Measurements from ENCODE around the gene C1QTNF3. TPM values are rescaled to one million over a fixed set of nuclear protein-coding genes. Genes with fewer than 3 reads are reported as not detected.
"Not testable (repeated sequence)": the region's sequence is repeated elsewhere in the genome, so short reads cannot be mapped to it uniquely, and the experiment has no call there.

C1QTNF3 gene
- total RNA-seq, 1 donor = 3.6 TPM

DNA sequence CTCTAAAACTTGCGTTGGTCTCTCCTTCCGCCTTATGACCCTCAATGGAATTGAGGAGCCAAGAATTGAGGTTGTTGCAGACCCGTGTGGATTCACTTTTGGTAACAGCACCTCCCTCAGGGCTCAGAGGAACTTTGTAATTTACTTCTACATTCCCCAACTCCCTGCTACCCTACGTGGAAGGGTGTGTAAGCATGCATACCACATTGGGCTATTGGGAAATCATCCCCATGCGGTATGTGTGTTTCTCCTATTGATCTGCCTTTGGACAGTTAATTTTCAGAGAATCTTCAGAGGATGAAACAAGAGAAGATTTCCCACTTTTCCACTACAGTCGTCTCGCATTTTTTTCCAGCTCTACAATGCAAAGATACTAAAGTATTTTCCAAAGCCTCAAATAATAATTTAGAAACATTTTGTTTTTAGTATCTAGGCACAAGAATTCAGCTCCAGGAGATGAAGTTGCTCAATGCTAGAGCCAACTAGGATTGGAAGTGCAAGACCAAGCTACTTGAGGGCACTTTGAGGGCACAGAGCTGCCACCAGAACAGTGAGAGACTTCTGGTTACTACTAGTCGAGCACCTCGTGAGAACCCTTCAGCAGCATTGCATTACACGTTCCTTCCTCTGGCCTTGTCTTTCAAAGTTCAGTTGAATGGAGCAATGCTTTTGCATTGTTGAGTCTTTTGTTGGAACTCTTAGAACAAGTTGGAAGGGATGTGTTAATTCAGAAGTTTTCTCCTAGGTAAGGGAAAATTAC is 3.4 kb downstream of the C1QTNF3 start:
- Histone ChIP-seq H3K27me3 (ENCODE audit: insufficient read depth, low read length) (no peaks in the 10 kb centered on the region), H3K4me1 (ENCODE audit: insufficient read depth, low read length) (peaks cover 17% of the 10 kb centered on the region), H3K9me3 (ENCODE audit: low read depth, low read length) (no peaks in the 10 kb centered on the region), H3K4me3 (ENCODE audit: low read length) (no peak overlapping the region)

DNA sequence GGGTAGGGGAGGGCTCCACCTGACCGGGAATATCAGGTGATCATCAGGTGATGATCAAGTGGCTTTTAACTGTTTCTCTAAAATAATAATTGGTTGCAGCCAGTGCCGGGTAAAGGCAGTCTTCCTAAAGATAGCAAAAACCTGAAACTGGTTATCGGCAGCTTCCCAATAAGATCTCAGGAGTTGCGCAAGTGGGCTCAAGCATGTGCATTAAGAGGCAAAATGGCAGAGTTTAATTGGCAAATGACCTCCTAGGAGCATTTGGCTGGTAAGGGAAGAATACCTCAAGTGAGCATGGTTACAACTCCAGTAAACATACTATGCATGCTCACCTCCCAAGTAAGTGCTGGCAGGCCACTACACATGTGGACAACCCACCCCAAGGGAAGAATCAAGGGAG is 4.2 kb downstream of the C1QTNF3 start:
- H3K4me1 ChIP-seq (ENCODE audit: insufficient read depth, low read length) = peaks cover 17% of the 10 kb centered on the region
- H3K4me3 ChIP-seq (ENCODE audit: low read length) = no peak overlapping the region
- no peaks in the 10 kb centered on the region for H3K9me3 ChIP-seq (ENCODE audit: low read depth, low read length)
- no peaks in the 10 kb centered on the region for H3K27me3 ChIP-seq (ENCODE audit: insufficient read depth, low read length)

DNA sequence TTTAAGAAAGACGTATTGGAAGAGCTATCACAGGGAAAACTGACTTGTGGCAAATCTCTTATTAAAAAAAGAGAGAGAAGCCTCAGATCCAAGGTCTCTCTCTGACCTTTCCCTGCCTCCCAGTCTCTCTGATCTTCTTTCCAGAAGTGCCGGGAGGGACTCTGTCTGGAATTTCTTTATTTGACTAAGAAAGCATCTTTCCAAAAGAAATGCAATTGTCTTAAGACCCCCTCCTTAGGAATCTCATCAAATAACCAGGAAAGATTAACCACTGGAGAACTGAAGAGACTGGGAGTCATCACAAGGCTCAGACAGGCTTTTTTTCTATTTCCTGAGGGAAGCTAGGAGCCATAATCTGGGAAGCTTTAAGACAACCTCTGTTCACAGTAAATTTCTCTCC is 4.6 kb downstream of the C1QTNF3 start:
- H3K4me1 ChIP-seq (ENCODE audit: insufficient read depth, low read length) = peaks cover 13% of the 10 kb centered on the region
- H3K4me3 ChIP-seq (ENCODE audit: low read length) = no peak overlapping the region
- no peaks in the 10 kb centered on the region for H3K27me3 ChIP-seq (ENCODE audit: insufficient read depth, low read length)
- no peaks in the 10 kb centered on the region for H3K9me3 ChIP-seq (ENCODE audit: low read depth, low read length)

DNA sequence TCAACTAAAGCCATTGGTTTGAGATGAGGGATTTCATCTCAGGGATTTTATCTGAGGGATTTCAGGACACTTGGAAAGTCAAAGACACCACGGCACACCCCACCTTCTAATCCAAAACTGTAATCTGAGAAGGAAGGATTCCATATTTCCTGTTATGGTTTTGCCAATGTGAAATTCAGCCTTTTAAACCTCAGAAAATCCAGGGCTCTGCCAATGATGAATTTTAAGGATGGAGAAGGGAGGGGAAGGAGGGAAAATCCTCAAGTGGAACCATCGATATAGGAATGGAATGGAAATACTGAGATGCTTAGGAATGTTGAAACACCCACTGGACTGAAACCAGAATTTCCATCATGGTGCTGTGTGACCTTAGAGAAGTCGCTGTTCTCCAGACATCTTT is 5.3 kb downstream of the C1QTNF3 start:
- H3K27me3 ChIP-seq (ENCODE audit: insufficient read depth, low read length) = no peaks in the 10 kb centered on the region
- no peaks in the 10 kb centered on the region for H3K9me3 ChIP-seq (ENCODE audit: low read depth, low read length)
- no peak overlapping the region for H3K4me3 ChIP-seq (ENCODE audit: low read length)
- H3K4me1 ChIP-seq (ENCODE audit: insufficient read depth, low read length) = peaks cover 6% of the 10 kb centered on the region

DNA sequence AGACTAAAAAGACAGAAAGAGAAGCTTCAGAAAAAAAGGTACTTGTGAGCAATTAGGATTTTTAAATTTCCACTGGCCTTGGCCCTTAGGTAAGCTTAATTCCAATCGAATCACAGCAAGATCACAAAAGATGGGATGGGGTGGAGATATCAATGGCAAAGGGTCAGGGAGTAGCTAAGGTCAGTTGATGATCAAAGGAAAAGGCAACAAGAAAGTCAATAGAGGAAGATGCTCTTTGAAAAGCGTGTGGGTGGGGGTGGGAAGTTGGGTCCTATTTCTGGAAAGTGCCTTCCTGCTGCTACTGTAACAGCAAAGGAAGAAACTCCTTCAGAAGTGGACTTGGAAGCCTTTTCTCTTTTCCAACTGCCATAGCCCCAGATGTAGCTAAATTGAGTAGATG is 7.3 kb downstream of the C1QTNF3 start:
- Histone ChIP-seq H3K27me3 (ENCODE audit: insufficient read depth, low read length) (no peaks in the 10 kb centered on the region), H3K4me3 (ENCODE audit: low read length) (no peak overlapping the region), H3K4me1 (ENCODE audit: insufficient read depth, low read length) (no peaks in the 10 kb centered on the region)

DNA sequence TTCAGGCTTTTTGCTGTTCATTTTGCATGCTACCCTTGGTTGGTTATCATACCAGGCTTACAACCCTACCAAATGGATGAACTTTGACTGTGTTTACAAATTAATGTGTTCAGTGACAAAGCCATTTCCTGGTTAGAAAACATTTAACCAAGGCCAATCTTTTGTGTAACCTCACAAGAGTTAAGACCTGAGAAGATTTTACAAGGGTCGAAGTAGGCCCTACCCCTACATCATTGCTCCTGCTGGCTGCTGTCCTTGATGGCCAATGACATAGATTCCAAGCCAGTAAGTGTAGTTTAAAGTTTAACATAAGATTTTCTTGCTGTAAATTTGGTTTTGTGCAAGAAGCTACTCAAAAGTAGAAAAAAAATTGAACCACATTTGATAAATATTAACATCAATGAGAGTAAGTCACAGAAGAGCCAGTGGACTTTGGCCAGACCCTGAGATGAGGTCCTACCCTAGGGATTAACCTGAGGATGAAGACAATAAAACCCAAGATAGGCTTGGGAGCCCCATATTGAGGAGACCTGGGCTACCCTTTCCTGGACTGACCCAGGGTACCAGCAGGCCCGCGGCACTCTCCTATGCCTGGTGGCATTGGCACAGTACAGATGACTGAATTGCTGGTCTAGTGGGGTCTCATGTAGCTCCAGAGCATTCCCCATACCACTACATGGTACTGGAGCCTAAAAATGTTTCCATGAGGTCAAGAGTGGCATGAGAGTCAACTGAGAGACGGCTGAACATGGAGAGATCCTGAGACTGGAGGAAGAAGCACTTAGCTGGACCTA is 8.3 kb downstream of the C1QTNF3 start:
- Histone ChIP-seq H3K27me3 (ENCODE audit: insufficient read depth, low read length) (no peaks in the 10 kb centered on the region), H3K9me3 (ENCODE audit: low read depth, low read length) (no peaks in the 10 kb centered on the region), H3K4me3 (ENCODE audit: low read length) (no peak overlapping the region), H3K4me1 (ENCODE audit: insufficient read depth, low read length) (no peaks in the 10 kb centered on the region)

More for the DNA sequence above, 7.3 kb downstream of the C1QTNF3 start:
- no peaks in the 10 kb centered on the region for H3K9me3 ChIP-seq (ENCODE audit: low read depth, low read length)

DNA sequence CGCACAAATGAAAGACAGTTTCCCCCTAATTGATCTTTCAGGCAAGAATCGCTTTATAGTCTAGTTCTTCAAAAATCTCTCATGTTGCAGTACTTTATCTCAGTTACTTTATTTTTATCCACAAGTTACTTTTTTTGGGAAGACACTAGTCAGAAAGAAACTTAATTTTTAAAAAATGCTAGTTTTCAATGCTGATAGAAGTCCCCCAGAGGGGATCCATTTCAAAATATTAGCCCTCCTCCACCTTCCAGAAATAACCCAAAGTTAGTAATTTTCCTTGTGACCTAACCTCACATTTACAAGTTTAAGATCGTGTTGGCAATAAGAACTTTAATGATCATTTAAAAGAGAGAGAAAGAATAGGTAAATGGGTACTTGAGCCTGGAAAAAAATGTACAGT is 11.0 kb downstream of the C1QTNF3 start:
- no peak overlapping the region for H3K4me3 ChIP-seq (ENCODE audit: low read length)
- no peaks in the 10 kb centered on the region for H3K27me3 ChIP-seq (ENCODE audit: insufficient read depth, low read length)
- H3K4me1 ChIP-seq (ENCODE audit: insufficient read depth, low read length) = no peaks in the 10 kb centered on the region
- H3K9me3 ChIP-seq (ENCODE audit: low read depth, low read length) = no peaks in the 10 kb centered on the region

DNA sequence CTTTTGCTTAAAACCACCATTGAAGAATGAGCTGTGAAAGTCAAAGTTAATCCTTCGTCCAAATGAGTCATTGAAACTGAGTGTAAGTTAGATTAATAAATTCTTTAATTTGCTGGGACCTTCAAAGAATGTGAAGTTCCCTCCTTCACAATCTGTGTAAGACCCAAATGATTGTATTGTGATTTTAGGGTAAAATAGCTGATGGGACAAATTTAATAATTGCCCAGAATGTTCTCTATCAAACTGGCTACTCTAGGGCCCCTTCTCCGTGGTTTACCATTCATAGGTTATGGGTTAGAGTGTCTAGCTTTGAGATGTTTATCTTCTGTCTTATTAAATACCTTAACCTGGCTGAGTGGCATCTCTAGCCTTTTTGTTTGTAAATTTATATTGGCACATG is 11.9 kb downstream of the C1QTNF3 start:
- H3K4me3 ChIP-seq (ENCODE audit: low read length) = no peak overlapping the region
- H3K9me3 ChIP-seq (ENCODE audit: low read depth, low read length) = no peaks in the 10 kb centered on the region
- no peaks in the 10 kb centered on the region for H3K4me1 ChIP-seq (ENCODE audit: insufficient read depth, low read length)
- H3K27me3 ChIP-seq (ENCODE audit: insufficient read depth, low read length) = no peaks in the 10 kb centered on the region

DNA sequence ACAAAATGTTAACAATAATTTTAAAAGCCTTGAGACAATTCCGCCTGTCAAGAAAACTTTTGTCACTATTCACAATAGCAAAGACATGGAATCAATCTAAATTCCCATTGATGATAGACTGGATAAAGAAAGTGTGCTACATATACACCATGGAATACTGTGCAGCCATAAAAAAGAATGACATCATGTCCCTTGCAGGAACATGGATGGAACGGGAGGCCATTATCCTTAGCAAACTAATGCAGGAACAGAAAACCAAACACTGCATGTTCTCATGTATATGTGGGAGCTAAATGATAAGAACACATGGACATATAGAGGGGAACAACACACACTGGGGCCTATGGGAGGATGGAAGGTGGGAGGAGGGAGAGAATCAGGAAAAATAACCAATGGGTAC is 12.4 kb downstream of the C1QTNF3 start:
- H3K4me3 ChIP-seq (ENCODE audit: low read length); H3K27me3 ChIP-seq (ENCODE audit: insufficient read depth, low read length); H3K9me3 ChIP-seq (ENCODE audit: low read depth, low read length); H3K4me1 ChIP-seq (ENCODE audit: insufficient read depth, low read length): not testable (repeated sequence)

DNA sequence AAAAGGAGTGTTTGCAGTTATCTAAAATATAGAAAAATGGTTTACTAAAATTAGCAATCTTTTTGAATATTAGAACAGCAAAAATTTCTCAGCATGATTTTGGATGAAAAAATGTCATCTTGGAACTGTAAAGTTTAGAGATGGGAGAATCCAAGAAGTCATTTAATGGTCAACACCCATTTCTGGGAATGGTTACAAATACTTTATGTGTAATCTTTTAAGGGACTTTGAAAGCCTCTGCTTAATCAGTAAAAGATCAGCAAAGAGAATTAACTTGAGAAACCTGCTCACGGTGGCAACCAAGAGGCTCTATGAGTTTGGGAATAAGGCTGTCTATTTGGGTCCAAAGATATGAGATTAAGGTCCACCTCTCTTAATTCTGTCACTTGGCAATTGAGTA is 13.0 kb downstream of the C1QTNF3 start:
- Histone ChIP-seq H3K27me3 (ENCODE audit: insufficient read depth, low read length) (no peaks in the 10 kb centered on the region), H3K4me3 (ENCODE audit: low read length) (no peak overlapping the region), H3K9me3 (ENCODE audit: low read depth, low read length) (no peaks in the 10 kb centered on the region), H3K4me1 (ENCODE audit: insufficient read depth, low read length) (no peaks in the 10 kb centered on the region)

DNA sequence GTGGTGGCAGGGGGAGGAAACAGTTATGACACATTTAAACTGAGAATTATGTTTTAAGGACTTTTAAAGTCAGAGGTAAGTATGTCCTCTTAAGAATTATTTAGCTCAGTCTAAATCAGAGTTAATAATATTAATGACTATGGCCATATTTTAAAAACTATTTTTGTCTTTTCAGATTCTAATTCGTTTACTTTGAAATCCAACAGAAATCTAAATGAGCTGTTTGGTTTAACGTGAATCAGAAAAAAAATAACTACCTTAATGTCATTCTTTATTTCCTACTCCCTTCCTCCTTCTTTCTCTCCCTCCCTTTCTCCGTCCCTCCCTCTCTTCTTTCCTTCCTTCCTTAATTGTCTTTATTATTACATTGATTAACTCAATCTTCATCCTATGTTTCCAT is 14.7 kb downstream of the C1QTNF3 start:
- Histone ChIP-seq H3K4me1 (ENCODE audit: insufficient read depth, low read length) (no peaks in the 10 kb centered on the region), H3K9me3 (ENCODE audit: low read depth, low read length) (no peaks in the 10 kb centered on the region), H3K27me3 (ENCODE audit: insufficient read depth, low read length) (no peaks in the 10 kb centered on the region), H3K4me3 (ENCODE audit: low read length) (no peak overlapping the region)

DNA sequence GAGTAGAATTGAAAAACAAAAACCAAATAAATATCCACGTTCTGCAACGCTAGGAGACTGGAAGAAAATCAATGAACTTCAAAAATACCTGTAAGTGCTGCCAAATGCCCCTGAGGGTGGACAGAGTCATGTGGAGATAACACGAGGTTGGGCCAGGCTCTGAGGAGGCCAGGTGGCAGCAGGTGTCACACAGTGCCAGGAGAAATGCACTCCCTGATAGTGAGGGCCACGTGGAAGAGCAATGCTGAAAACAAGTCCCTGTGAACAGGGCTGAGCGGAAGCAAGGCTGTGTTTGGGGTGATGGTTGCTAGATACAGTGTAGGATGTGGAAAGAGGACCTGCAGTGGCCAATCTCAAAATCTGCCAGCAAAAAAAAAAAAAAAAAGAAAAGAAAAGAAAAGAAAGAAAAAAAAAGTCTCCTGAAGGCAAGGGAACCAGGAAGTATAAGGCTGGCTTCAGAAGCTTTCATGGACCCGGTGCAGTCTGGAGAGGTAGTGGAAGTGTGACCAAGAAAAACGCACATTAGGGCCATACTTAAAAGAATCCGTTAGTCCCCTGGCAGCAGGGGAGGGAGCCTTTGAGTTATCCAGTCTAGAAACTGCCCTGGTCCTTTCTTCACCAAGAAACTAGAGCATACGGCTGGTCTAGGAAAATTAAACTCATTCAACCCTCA is 16.8 kb downstream of the C1QTNF3 start:
- peaks cover 7% of the 10 kb centered on the region for H3K4me1 ChIP-seq (ENCODE audit: insufficient read depth, low read length)
- no peaks in the 10 kb centered on the region for H3K9me3 ChIP-seq (ENCODE audit: low read depth, low read length)
- no peaks in the 10 kb centered on the region for H3K27me3 ChIP-seq (ENCODE audit: insufficient read depth, low read length)
- no peak overlapping the region for H3K4me3 ChIP-seq (ENCODE audit: low read length)

DNA sequence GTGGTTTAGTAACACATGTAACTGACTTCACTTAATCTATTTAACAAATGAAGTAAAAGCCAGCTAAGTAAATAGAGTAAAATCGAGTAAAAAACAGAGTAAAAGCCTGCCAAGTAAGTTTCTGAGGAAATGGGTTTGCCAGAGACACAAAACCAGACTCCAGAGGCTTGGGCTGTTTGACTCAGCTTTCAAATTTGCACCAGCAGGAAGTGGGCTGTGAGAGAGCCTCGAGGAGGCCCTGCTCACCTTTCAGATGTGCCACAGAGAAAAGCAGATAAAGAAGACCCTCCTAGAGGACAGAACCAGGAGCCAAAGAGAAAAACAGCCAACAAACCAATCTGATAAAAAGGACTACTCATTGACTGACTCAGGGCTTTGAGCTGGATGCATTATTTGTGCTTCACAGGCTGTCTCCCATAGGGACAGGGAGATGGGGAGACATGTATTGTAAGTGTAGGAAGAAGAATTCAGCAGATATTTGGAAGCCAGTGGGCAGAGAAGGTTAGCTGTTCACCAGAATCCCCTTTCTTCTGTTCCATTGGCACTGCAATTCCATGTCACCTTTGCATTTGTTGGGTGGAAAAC is 20.8 kb downstream of the C1QTNF3 start:
- H3K9me3 ChIP-seq (ENCODE audit: low read depth, low read length) = no peaks in the 10 kb centered on the region
- H3K4me1 ChIP-seq (ENCODE audit: insufficient read depth, low read length) = peaks cover 7% of the 10 kb centered on the region
- no peaks in the 10 kb centered on the region for H3K27me3 ChIP-seq (ENCODE audit: insufficient read depth, low read length)
- no peak overlapping the region for H3K4me3 ChIP-seq (ENCODE audit: low read length)

DNA sequence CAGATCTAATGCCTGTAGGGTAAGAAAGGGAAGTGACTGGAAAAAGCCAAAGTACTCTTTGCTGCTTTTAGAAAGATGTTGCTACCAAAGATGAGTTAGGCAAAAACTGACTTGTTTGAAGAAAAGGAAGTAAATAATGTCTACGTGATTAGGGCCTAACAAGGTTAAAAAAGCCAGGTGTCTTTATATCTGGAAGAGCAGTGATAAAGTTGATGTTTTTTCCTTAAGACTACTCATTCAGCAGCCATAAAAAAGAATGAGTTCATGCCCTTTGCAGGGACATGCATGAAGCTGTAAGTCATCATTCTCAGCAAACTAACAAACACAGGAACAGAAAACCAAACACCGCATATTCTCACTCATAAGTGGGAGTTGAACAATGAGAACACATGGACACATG is 21.7 kb downstream of the C1QTNF3 start:
- Histone ChIP-seq H3K4me3 (ENCODE audit: low read length) (no peak overlapping the region), H3K4me1 (ENCODE audit: insufficient read depth, low read length) (peaks cover 7% of the 10 kb centered on the region), H3K27me3 (ENCODE audit: insufficient read depth, low read length) (no peaks in the 10 kb centered on the region), H3K9me3 (ENCODE audit: low read depth, low read length) (no peaks in the 10 kb centered on the region)

DNA sequence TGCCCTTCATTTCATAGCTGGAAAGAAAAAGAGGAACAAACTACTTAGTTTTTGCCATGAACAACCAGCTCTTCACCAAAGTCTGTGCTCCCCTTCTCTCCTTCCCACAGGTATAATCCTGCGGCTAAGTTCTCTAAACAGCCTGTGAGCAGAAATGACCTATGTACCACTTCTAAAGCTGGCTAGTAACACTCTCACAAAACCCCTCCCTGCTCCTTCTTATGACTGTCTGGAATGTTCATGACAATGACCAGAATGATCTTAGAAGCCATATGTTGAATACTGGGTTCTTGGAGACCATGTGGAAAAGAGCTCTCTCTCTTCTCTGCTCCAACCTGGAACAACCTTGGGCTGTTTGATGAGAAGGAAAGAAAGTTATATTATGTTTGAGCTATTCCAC is 22.3 kb downstream of the C1QTNF3 start:
- Histone ChIP-seq H3K4me3 (ENCODE audit: low read length) (no peak overlapping the region), H3K9me3 (ENCODE audit: low read depth, low read length) (no peaks in the 10 kb centered on the region), H3K4me1 (ENCODE audit: insufficient read depth, low read length) (peaks cover 7% of the 10 kb centered on the region), H3K27me3 (ENCODE audit: insufficient read depth, low read length) (no peaks in the 10 kb centered on the region)

All from mononuclear cell (primary cell).